Measurements from ENCODE around the gene TSPAN9. TPM values are rescaled to one million over a fixed set of nuclear protein-coding genes. Genes with fewer than 3 reads are reported as not detected.

Gene TSPAN9
- total and polyA plus RNA-seq, 4 donors: 17.4 to 62.9 (median 34.2) TPM

- peaks cover 0 to 3% (median 2%) of the 10 kb centered on the region in 4 donors for H3K36me3 ChIP-seq (ENCODE audit: control insufficient read depth in 4 of 4, insufficient read depth in 3 of 4, low read depth in 1 of 4, low read length in 3 of 4)
- TF ChIP-seq TAF1 (conservative IDR thresholded peaks at IDR 0.05) (no peak), FOXA2 (IDR thresholded peaks at IDR 0.05) (no peak), ZBTB33 (IDR thresholded peaks at IDR 0.05) (no peak), GABPA (IDR thresholded peaks at IDR 0.05 in 1 of 2, conservative IDR thresholded peaks at IDR 0.05 in 1 of 2) (no peak), EGR1 (IDR thresholded peaks at IDR 0.05; ENCODE audit: low read depth in 2 of 2) (no peak), RAD21 (IDR thresholded peaks at IDR 0.05) (no peak), FOXA1 (IDR thresholded peaks at IDR 0.05) (no peak), RXRA (IDR thresholded peaks at IDR 0.05) (no peak)
- TF ChIP-seq, protein P1, sequence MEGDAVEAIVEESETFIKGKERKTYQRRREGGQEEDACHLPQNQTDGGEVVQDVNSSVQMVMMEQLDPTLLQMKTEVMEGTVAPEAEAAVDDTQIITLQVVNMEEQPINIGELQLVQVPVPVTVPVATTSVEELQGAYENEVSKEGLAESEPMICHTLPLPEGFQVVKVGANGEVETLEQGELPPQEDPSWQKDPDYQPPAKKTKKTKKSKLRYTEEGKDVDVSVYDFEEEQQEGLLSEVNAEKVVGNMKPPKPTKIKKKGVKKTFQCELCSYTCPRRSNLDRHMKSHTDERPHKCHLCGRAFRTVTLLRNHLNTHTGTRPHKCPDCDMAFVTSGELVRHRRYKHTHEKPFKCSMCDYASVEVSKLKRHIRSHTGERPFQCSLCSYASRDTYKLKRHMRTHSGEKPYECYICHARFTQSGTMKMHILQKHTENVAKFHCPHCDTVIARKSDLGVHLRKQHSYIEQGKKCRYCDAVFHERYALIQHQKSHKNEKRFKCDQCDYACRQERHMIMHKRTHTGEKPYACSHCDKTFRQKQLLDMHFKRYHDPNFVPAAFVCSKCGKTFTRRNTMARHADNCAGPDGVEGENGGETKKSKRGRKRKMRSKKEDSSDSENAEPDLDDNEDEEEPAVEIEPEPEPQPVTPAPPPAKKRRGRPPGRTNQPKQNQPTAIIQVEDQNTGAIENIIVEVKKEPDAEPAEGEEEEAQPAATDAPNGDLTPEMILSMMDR (IDR thresholded peaks at IDR 0.05; ENCODE audit: low read depth, low read length, missing input control): no peak
- TF ChIP-seq, protein P2, sequence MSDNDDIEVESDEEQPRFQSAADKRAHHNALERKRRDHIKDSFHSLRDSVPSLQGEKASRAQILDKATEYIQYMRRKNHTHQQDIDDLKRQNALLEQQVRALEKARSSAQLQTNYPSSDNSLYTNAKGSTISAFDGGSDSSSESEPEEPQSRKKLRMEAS (IDR thresholded peaks at IDR 0.05): no peak
- no peak overlapping the region for H3K27ac ChIP-seq (ENCODE audit: low read depth in 1 of 2, low read length in 2 of 2)
- no peak for DNase-seq (ENCODE audit: low spot score)
- 88% methylated on average over 12 of the region's 12 CpGs for WGBS
- H3K4me3 ChIP-seq (ENCODE audit: low read depth in 1 of 3, low read length in 3 of 3): no peak overlapping the region
- H3K9me3 ChIP-seq (ENCODE audit: control insufficient read depth in 4 of 4, low read length in 3 of 4): no peaks in the 10 kb centered on the region
- no peaks in the 10 kb centered on the region for H3K4me1 ChIP-seq (ENCODE audit: control insufficient read depth in 4 of 4, insufficient read depth in 4 of 4, low read length in 3 of 4)
- no peak overlapping the region for H3K9ac ChIP-seq (ENCODE audit: low read depth in 1 of 2, low read length in 2 of 2)
- H3K27me3 ChIP-seq (ENCODE audit: control insufficient read depth in 4 of 4, insufficient read depth in 4 of 4, low read length in 3 of 4): no peaks in the 10 kb centered on the region
Measured at GRCh38 chr12:3178671-3179313, 101.6 kb downstream of the TSPAN9 start.

GRCh38 chr12:3179731-3180130, 102.6 kb downstream of the TSPAN9 start:
- no peaks in the 10 kb centered on the region for H3K9me3 ChIP-seq (ENCODE audit: control insufficient read depth in 4 of 4, low read length in 3 of 4)
- H3K4me1 ChIP-seq (ENCODE audit: control insufficient read depth in 4 of 4, insufficient read depth in 4 of 4, low read length in 3 of 4): peaks cover 0 to 4% (median 0%) of the 10 kb centered on the region in 4 donors
- no peak overlapping the region for H3K27ac ChIP-seq (ENCODE audit: low read depth in 1 of 2, low read length in 2 of 2)
- DNase-seq (ENCODE audit: low spot score): no peak
- peaks cover 0 to 3% (median 2%) of the 10 kb centered on the region in 4 donors for H3K36me3 ChIP-seq (ENCODE audit: control insufficient read depth in 4 of 4, insufficient read depth in 3 of 4, low read depth in 1 of 4, low read length in 3 of 4)
- WGBS: 87% methylated on average over 12 of the region's 12 CpGs
- H3K27me3 ChIP-seq (ENCODE audit: control insufficient read depth in 4 of 4, insufficient read depth in 4 of 4, low read length in 3 of 4): no peaks in the 10 kb centered on the region
- no peak for TF ChIP-seq RAD21 (IDR thresholded peaks at IDR 0.05)
- TF ChIP-seq, protein P3, sequence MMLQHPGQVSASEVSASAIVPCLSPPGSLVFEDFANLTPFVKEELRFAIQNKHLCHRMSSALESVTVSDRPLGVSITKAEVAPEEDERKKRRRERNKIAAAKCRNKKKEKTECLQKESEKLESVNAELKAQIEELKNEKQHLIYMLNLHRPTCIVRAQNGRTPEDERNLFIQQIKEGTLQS (IDR thresholded peaks at IDR 0.05): no peak
- TF ChIP-seq REST (IDR thresholded peaks at IDR 0.05): no peak
- TF ChIP-seq HNF4G (IDR thresholded peaks at IDR 0.05): no peak
- no peak for TF ChIP-seq YY1 (IDR thresholded peaks at IDR 0.05)
- no peak for TF ChIP-seq FOXA2 (IDR thresholded peaks at IDR 0.05)
- no peak for TF ChIP-seq GABPA (IDR thresholded peaks at IDR 0.05 in 1 of 2, conservative IDR thresholded peaks at IDR 0.05 in 1 of 2)
- no peak for TF ChIP-seq TAF1 (conservative IDR thresholded peaks at IDR 0.05)
- TF ChIP-seq, protein P2 (IDR thresholded peaks at IDR 0.05): no peak
- no peak for TF ChIP-seq JUND (IDR thresholded peaks at IDR 0.05)
- TF ChIP-seq FOXA1 (IDR thresholded peaks at IDR 0.05): no peak
- TF ChIP-seq HNF4A (conservative IDR thresholded peaks at IDR 0.05): no peak
- no peak for TF ChIP-seq SP1 (IDR thresholded peaks at IDR 0.05)
- TF ChIP-seq NR2F2 (IDR thresholded peaks at IDR 0.05): no peak
- TF ChIP-seq, protein P1 (IDR thresholded peaks at IDR 0.05; ENCODE audit: low read depth, low read length, missing input control): no peak
- TF ChIP-seq ZBTB33 (IDR thresholded peaks at IDR 0.05): no peak
- TF ChIP-seq RXRA (IDR thresholded peaks at IDR 0.05): no peak
- TF ChIP-seq EGR1 (IDR thresholded peaks at IDR 0.05; ENCODE audit: low read depth in 2 of 2): no peak
- H3K9ac ChIP-seq (ENCODE audit: low read depth in 1 of 2, low read length in 2 of 2): no peak overlapping the region
- no peak overlapping the region for H3K4me3 ChIP-seq (ENCODE audit: low read depth in 1 of 3, low read length in 3 of 3)

Measured in liver (tissue), 9 donors.